Measurements from ENCODE around the gene PIK3R1. TPM values are rescaled to one million over a fixed set of nuclear protein-coding genes. Genes with fewer than 3 reads are reported as not detected.

PIK3R1 gene
- total and polyA plus RNA-seq, 2 of the 4 experiments (the other 2 are of a cell fraction), result 2.4 to 9.3 TPM

- no peak overlapping the region for H2BK20ac ChIP-seq (ENCODE audit: low read depth, low read length)
- intact Hi-C loops (cut with micrococcal nuclease), result no loop called here
- no peaks in the 10 kb centered on the region for H3K9me3 ChIP-seq (ENCODE audit: control insufficient read depth, insufficient read depth, low read length)
- H2BK120ac ChIP-seq (ENCODE audit: low read depth, low read length), result no peak overlapping the region
- no peak overlapping the region for H2BK15ac ChIP-seq (ENCODE audit: low read depth, low read length)
- in situ Hi-C loops (cut with MboI; ENCODE audit: low sequenced_read_pairs), result no loop called here
- no peak overlapping the region for H3K23ac ChIP-seq (ENCODE audit: low read depth, low read length)
- ATAC-seq (ENCODE audit: low read depth) (no peak), DNase-seq (no peak)
- H3K9ac ChIP-seq (ENCODE audit: low read depth, low read length), result no peak overlapping the region
- ChIA-PET POLR2A (ENCODE audit: unreplicated experiment) (no interaction called here), CTCF (interaction anchor here (0.6 to 1.1 kb wide), 2 partner anchors 12 to 214 kb away, joined by 3 to 5 read pairs; no protein-coding TSS in a partner anchor)
- no peak overlapping the region for H3K27ac ChIP-seq (ENCODE audit: insufficient read depth, low read length)
- TF ChIP-seq POLR2A (IDR thresholded peaks at IDR 0.05; ENCODE audit: low read depth, low read length) (no peak), NFE2L2 (IDR thresholded peaks at IDR 0.05; ENCODE audit: low read depth, low read length) (no peak)
- H3K27me3 ChIP-seq (ENCODE audit: control insufficient read depth, insufficient read depth, low read length), result no peaks in the 10 kb centered on the region
- H3K9me1 ChIP-seq (ENCODE audit: insufficient read depth, low read length), result no peaks in the 10 kb centered on the region
- peaks cover 5% of the 10 kb centered on the region for H3K4me1 ChIP-seq (ENCODE audit: control insufficient read depth, insufficient read depth, low read length)
- BruUV-seq (replicated peaks), result no TSS peak
- no CpG with 5 or more reads among the region's 1 CpG for WGBS, 2 experiments (ENCODE audit: extremely low coverage in 2 of 2, insufficient read length in 1 of 2)
- peaks cover 11 to 35% of the 10 kb centered on the region in 2 experiments; a peak in 3 of 4 replicates for H3K79me1 ChIP-seq (ENCODE audit: low read depth in 1 of 2, low read length in 2 of 2)
- no peak overlapping the region for H3K4me3 ChIP-seq (ENCODE audit: insufficient read depth, low read depth, low read length)
- 0 out of 2 replicates have a peak overlapping the region, but pooled peaks have one; percentile 72 for H3K18ac ChIP-seq (ENCODE audit: low read depth, low read length)
- H4K20me1 ChIP-seq (ENCODE audit: insufficient read depth, low read length), result no peaks in the 10 kb centered on the region; the same call in 1 of the 2 replicates
- H2AK9ac ChIP-seq (replicated peaks; ENCODE audit: low read depth, low read length, poor library complexity), result no peak overlapping the region
- H4K5ac ChIP-seq (ENCODE audit: low read depth, low read length), result no peak overlapping the region
- H3K14ac ChIP-seq (replicated peaks; ENCODE audit: low read depth, low read length), result no peak overlapping the region
- no peak overlapping the region for H2AFZ ChIP-seq (replicated peaks; ENCODE audit: low read length, poor library complexity)
- peak overlapping the region; percentile 31; the same call in 1 of the 2 replicates for H2AK5ac ChIP-seq (ENCODE audit: low read depth, low read length)
- H3K4ac ChIP-seq (ENCODE audit: low read depth, low read length), result no peak overlapping the region; the same call in 1 of the 2 replicates
- no peak overlapping the region for H2BK5ac ChIP-seq (ENCODE audit: low read depth, low read length, poor library complexity, severe bottlenecking)
- H3K56ac ChIP-seq (ENCODE audit: extremely low read depth, insufficient read depth, low read length), result no peak overlapping the region
- H4K91ac ChIP-seq (ENCODE audit: insufficient read depth, low read depth, low read length), result no peak overlapping the region
- dilution Hi-C loops (cut with HindIII; ENCODE audit: low sequenced_read_pairs, unreplicated experiment), result no loop called here
- H3K36me3 ChIP-seq (ENCODE audit: control insufficient read depth, insufficient read depth, low read length), result no peaks in the 10 kb centered on the region
- no peak overlapping the region for H4K8ac ChIP-seq (ENCODE audit: low read depth in 2 of 2, low read length in 2 of 2)
- H3K4me2 ChIP-seq (ENCODE audit: low read depth, low read length), result peak overlapping the region; percentile 32; the same call in 1 of the 2 replicates
These were observed 25.2 kb downstream of the PIK3R1 start for GRCh38 chr5:68240771-68241170.
